Left lung (tissue), 10 donors: ENCODE measurements around the gene EFNA5. TPM values are rescaled to one million over a fixed set of nuclear protein-coding genes. Genes with fewer than 3 reads are reported as not detected.

Experiments used
- ATAC-seq: fragments of 200-7000 bp; cut with Tn5 transposase; one replicate; pipeline ENCODE4 v1.9.1; 2020; ENCODE audit warnings: moderate library complexity
- DNase-seq, 4 donors: peaks; one replicate each; pipeline ENCODE4 v3.0.0-alpha.2; 2013 to 2020
- H3K27ac ChIP-seq, 2 donors: fragments of 200-600 bp; sonication (generic) in 1 of 2; one replicate each; pipeline versions ENCODE4 v1.5.0 to v1.8.0; 2020 to 2021
- H3K27me3 ChIP-seq, 2 donors: fragments of 200-600 bp; sonication (generic) in 1 of 2; one replicate each; pipeline versions ENCODE4 v1.5.0 to v1.8.0; 2020 to 2021
- H3K36me3 ChIP-seq, 2 donors: fragments of 200-600 bp; sonication (generic) in 1 of 2; one replicate each; pipeline versions ENCODE4 v1.5.0 to v1.8.0; 2020 to 2021
- H3K4me1 ChIP-seq, 2 donors: fragments of 200-600 bp; one replicate each; pipeline ENCODE4 v1.8.0; 2021
- H3K4me3 ChIP-seq, 2 donors: fragments of 200-600 bp; sonication (generic) in 1 of 2; one replicate each; pipeline versions ENCODE4 v1.5.0 to v1.8.0; 2020 to 2021; ENCODE audit warnings: mild to moderate bottlenecking in 1 of 2
- H3K9me3 ChIP-seq, 2 donors: fragments of 200-600 bp; sonication (generic) in 1 of 2; one replicate each; pipeline versions ENCODE4 v1.5.0 to v1.8.0; 2020 to 2021
- CTCF ChIP-seq, 2 donors: fragments of 200-600 bp; sonication (generic) in 1 of 2; IDR thresholded peaks; one replicate each; pipeline versions ENCODE4 v1.5.0 to v1.8.0; 2021; ENCODE audit warnings: antibody characterized with exemption in 2 of 2
- intact Hi-C, 2 donors: fragments of 100-400 bp; cut with DNase I; formaldehyde crosslinking; loops; one replicate each; pipeline versions ENCODE4 v1.11.2 to v1.14.2; 2022
- polyA plus RNA-seq, 6 donors: library from polyadenylated mRNA; unstranded; fragments of 120-200 nt; gene quantifications; one replicate each; pipeline ENCODE4 v1.2.1, GENCODE V29; 2013; ENCODE audit not compliant: insufficient read length in 6 of 6
- total RNA-seq, 2 donors: library from RNA; stranded (reverse); fragmentation: NEBNext Ultra II Directional; extraction: Animal tissue kit (Norgen Biotek cat#: 25700); gene quantifications; one replicate each; pipeline ENCODE4 v1.2.1, GENCODE V29; 2021
- donor health status: DM: no; HTN: yes; CAD: no.
- donor health status: DM: no; HTN: no; CAD: no.

EFNA5 gene
- total and polyA plus RNA-seq, 8 donors = 8.8 to 28.3 (median 22.8) TPM

DNA sequence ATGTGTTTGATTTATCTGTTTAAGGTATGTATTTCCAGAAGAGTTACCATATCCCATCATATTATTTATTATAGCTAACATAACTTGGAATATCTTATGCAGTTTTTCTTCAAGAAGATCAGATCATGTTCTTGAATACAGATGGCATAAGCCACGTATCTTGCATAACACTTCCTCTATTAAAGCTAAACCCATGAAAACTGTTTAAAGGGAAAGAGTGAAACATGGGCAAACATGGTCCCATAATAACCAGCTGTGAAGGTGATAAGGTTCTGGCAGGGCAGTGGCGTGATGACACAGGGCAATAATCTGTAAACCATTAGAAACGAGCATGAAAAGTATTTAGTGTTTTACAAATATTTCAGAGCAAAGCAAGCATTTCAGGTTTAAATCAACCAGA, 34.2 kb downstream of the EFNA5 start:
- ATAC-seq = no peak
- Histone ChIP-seq H3K36me3 (no peaks in the 10 kb centered on the region), H3K9me3 (no peaks in the 10 kb centered on the region), H3K27ac (no peak overlapping the region), H3K4me1 (no peaks in the 10 kb centered on the region), H3K27me3 (no peaks in the 10 kb centered on the region), H3K4me3 (no peak overlapping the region)
- intact Hi-C loops = no loop called here
- DNase-seq = no peak
- no peak for TF ChIP-seq CTCF (IDR thresholded peaks at IDR 0.05)

- DNase-seq (no peak), ATAC-seq (no peak)
- Histone ChIP-seq H3K27me3 (no peaks in the 10 kb centered on the region), H3K27ac (no peak overlapping the region), H3K36me3 (no peaks in the 10 kb centered on the region), H3K4me3 (no peak overlapping the region), H3K4me1 (no peaks in the 10 kb centered on the region), H3K9me3 (no peaks in the 10 kb centered on the region)
- TF ChIP-seq CTCF (IDR thresholded peaks at IDR 0.05) = no peak
- intact Hi-C loops = no loop called here
Observed at GRCh38 chr5:107636068-107636467, 34.7 kb downstream of the EFNA5 start.

- TF ChIP-seq CTCF (IDR thresholded peaks at IDR 0.05) = no peak
- ATAC-seq (no peak), DNase-seq (no peak)
- Histone ChIP-seq H3K36me3 (no peaks in the 10 kb centered on the region), H3K4me3 (no peak overlapping the region), H3K9me3 (no peaks in the 10 kb centered on the region), H3K4me1 (no peaks in the 10 kb centered on the region), H3K27ac (no peak overlapping the region), H3K27me3 (no peaks in the 10 kb centered on the region)
- intact Hi-C loops = no loop called here
Observed at GRCh38 chr5:107634981-107635848, 35.5 kb downstream of the EFNA5 start.

DNA sequence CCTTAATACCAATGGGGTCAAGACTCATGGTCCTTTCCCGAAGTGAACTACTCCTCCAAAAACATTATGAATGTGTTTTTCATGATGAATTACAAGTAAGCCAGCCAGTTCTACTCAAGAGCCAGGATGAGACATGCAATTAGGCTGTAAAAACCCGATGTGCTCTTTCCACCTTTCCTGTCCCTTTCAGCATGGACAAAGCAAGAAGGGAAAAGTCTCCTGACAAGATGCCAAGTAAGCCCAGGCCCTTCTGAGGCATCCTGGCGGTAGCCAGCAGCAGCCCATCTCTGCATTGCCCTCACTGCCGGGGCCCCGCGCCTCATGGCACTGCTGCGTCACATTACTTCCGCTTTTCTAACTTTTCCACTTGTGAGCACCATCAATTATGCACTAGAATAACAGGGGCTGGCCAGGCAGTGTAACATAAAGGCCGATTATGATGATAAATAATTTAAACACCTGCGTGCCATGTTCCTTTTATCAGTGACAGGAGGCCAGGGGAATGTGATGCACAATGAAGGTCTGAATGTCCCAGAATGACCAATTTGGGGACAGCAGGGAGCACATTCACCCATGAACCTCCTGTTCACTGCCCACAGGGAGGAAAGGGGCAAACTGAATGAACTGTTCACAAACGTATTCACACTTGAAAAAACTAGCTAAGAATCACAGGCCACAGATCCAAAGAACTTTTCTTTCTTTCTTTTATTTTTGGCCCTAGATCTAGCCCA, 37.4 kb downstream of the EFNA5 start:
- ATAC-seq = no peak

More for the DNA sequence above, 37.4 kb downstream of the EFNA5 start:
- H3K27me3 ChIP-seq = no peaks in the 10 kb centered on the region
- H3K27ac ChIP-seq = no peak overlapping the region
- no peak overlapping the region for H3K4me3 ChIP-seq
- intact Hi-C loops = no loop called here
- H3K9me3 ChIP-seq = no peaks in the 10 kb centered on the region
- H3K4me1 ChIP-seq = no peaks in the 10 kb centered on the region
- TF ChIP-seq CTCF (IDR thresholded peaks at IDR 0.05) = no peak
- H3K36me3 ChIP-seq = no peaks in the 10 kb centered on the region
- DNase-seq = no peak
